Breast epithelium (tissue), 4 donors: Measurements from ENCODE around the gene COL5A3. TPM values are rescaled to one million over a fixed set of nuclear protein-coding genes. Genes with fewer than 3 reads are reported as not detected.

ENCODE experiments used
- DNase-seq, 2 donors: peaks; one replicate each; pipeline ENCODE4 v3.0.0-alpha.2; 2019; ENCODE audit warnings: low spot score in 2 of 2
- H3K27ac ChIP-seq, 2 donors: fragments of 200-600 bp; sonication (generic) in 1 of 2; one replicate each; pipeline ENCODE4 v1.5.1; 2016 to 2019; ENCODE audit warnings: mild to moderate bottlenecking in 1 of 2
- H3K27me3 ChIP-seq, 2 donors: fragments of 200-600 bp; sonication (generic) in 1 of 2; one replicate each; pipeline versions ENCODE4 v1.5.1 to v1.6.0; 2017 to 2019; ENCODE audit warnings: control low read depth in 1 of 2, mild to moderate bottlenecking in 1 of 2
- H3K36me3 ChIP-seq: fragments of 200-600 bp; one replicate; pipeline ENCODE4 v1.5.1; 2019
- H3K4me1 ChIP-seq, 2 donors: fragments of 200-600 bp; sonication (generic); one replicate each; pipeline ENCODE4 v1.5.1; 2016 to 2019; ENCODE audit warnings: control low read depth in 1 of 2
- H3K4me3 ChIP-seq, 3 donors: fragments of 200-600 bp; sonication (generic); 1 replicate in 2 of 3; 2 replicates in 1 of 3; pipeline ENCODE4 v1.5.1; 2016 to 2019; ENCODE audit warnings: mild to moderate bottlenecking in 3 of 3, moderate library complexity in 2 of 3
- H3K9me3 ChIP-seq, 2 donors: fragments of 200-600 bp; sonication (generic) in 1 of 2; one replicate each; pipeline ENCODE4 v1.5.1; 2016 to 2019; ENCODE audit warnings: control low read depth in 1 of 2
- CTCF ChIP-seq, 3 donors: fragments of 450-650 bp; IDR thresholded peaks; one replicate each; pipeline ENCODE4 v1.5.1; 2016 to 2017; ENCODE audit warnings: antibody characterized with exemption in 3 of 3, mild to moderate bottlenecking in 3 of 3, moderate library complexity in 3 of 3
- POLR2A ChIP-seq: fragments of 450-650 bp; IDR thresholded peaks from one replicate; pipeline ENCODE4 v1.6.1; 2016; ENCODE audit warnings: antibody characterized with exemption, mild to moderate bottlenecking, moderate library complexity
- POLR2AphosphoS5 ChIP-seq, 3 donors: sonication (generic); formaldehyde crosslinking; IDR thresholded peaks; one replicate each; pipeline ENCODE4 v1.6.1; 2017; ENCODE audit warnings: antibody characterized with exemption in 3 of 3
- intact Hi-C: fragments of 100-400 bp; cut with DNase I; formaldehyde crosslinking; loops from one replicate; pipeline ENCODE4 v1.15.1; 2023; ENCODE audit warnings: low total_unique reads
- total RNA-seq, 3 donors: library from RNA; depleted of rRNA; stranded (reverse); fragments of >200 nt; gene quantifications; one replicate each; pipeline ENCODE4 v1.1.0, GENCODE V29; 2016

The COL5A3 gene
- total RNA-seq, 3 donors from 2014 or later = 4.8 to 32.2 (median 12.5) TPM

- intact Hi-C loops = no loop called here
Observed at GRCh38 chr19:10006752-10007323, 3.5 kb downstream of the COL5A3 start.

GRCh38 chr19:10006335-10006708, 4.0 kb downstream of the COL5A3 start:
- Histone ChIP-seq H3K9me3 (no peaks in the 10 kb centered on the region), H3K4me3 (peak overlapping the region in 2 of 3 donors; percentile 16 to 53), H3K36me3 (no peaks in the 10 kb centered on the region), H3K27ac (peak overlapping the region; percentile 77 to 92), H3K27me3 (peaks cover 0 to 36% of the 10 kb centered on the region in 2 donors), H3K4me1 (peaks cover 0 to 5% of the 10 kb centered on the region in 2 donors)
- intact Hi-C loops = no loop called here
- TF ChIP-seq CTCF (IDR thresholded peaks at IDR 0.05) (no peak), POLR2AphosphoS5 (IDR thresholded peaks at IDR 0.05) (peak in 1 of 3 donors; percentile 26)
- peak in 1 of 2 donors; percentile 25 for DNase-seq

More at GRCh38 chr19:10006752-10007323, 3.5 kb downstream of the COL5A3 start:
- H3K9me3 ChIP-seq = no peaks in the 10 kb centered on the region
- no peak for DNase-seq
- peaks cover 0 to 41% of the 10 kb centered on the region in 2 donors for H3K27me3 ChIP-seq
- H3K4me3 ChIP-seq = no peak overlapping the region
- no peak for TF ChIP-seq POLR2AphosphoS5 (IDR thresholded peaks at IDR 0.05)
- TF ChIP-seq POLR2A = no peak
- TF ChIP-seq CTCF (IDR thresholded peaks at IDR 0.05) = no peak
- H3K36me3 ChIP-seq = no peaks in the 10 kb centered on the region
- peaks cover 0 to 5% of the 10 kb centered on the region in 2 donors for H3K4me1 ChIP-seq
- peak overlapping the region; percentile 77 to 92 for H3K27ac ChIP-seq

- intact Hi-C loops = no loop called here
- no peaks in the 10 kb centered on the region for H3K9me3 ChIP-seq
- H3K4me3 ChIP-seq = peak overlapping the region in 2 of 3 donors; percentile 16 to 53
- no peak for TF ChIP-seq CTCF (IDR thresholded peaks at IDR 0.05)
- TF ChIP-seq POLR2AphosphoS5 (IDR thresholded peaks at IDR 0.05) = no peak
- no peak for TF ChIP-seq POLR2A
- H3K4me1 ChIP-seq = peaks cover 0 to 5% of the 10 kb centered on the region in 2 donors
- DNase-seq = no peak
- H3K36me3 ChIP-seq = no peaks in the 10 kb centered on the region
- peak overlapping the region; percentile 77 to 92 for H3K27ac ChIP-seq
- H3K27me3 ChIP-seq = peaks cover 0 to 31% of the 10 kb centered on the region in 2 donors
Observed at GRCh38 chr19:10005632-10006334, 4.5 kb downstream of the COL5A3 start.

GRCh38 chr19:10004617-10005016, 5.7 kb downstream of the COL5A3 start:
- TF ChIP-seq POLR2AphosphoS5 (IDR thresholded peaks at IDR 0.05) (no peak), CTCF (IDR thresholded peaks at IDR 0.05) (no peak)
- Histone ChIP-seq H3K9me3 (no peaks in the 10 kb centered on the region), H3K36me3 (no peaks in the 10 kb centered on the region), H3K27ac (peak overlapping the region in 1 of 2 donors; percentile 25), H3K4me1 (peaks cover 0 to 5% of the 10 kb centered on the region in 2 donors), H3K27me3 (peaks cover 0 to 22% of the 10 kb centered on the region in 2 donors), H3K4me3 (no peak overlapping the region)
- DNase-seq = no peak
- intact Hi-C loops = loop anchor here (5.0 kb wide), 1 partner anchor 87 kb away; no protein-coding TSS in a partner anchor

- Histone ChIP-seq H3K27ac (peak overlapping the region in 1 of 2 donors; percentile 71), H3K4me1 (peaks cover 0 to 5% of the 10 kb centered on the region in 2 donors), H3K9me3 (no peaks in the 10 kb centered on the region), H3K27me3 (peaks cover 0 to 8% of the 10 kb centered on the region in 2 donors), H3K36me3 (no peaks in the 10 kb centered on the region), H3K4me3 (no peak overlapping the region)
- intact Hi-C loops = loop anchor here (5.0 kb wide), 1 partner anchor 86 kb away; no protein-coding TSS in a partner anchor
- no peak for TF ChIP-seq POLR2A
- no peak for DNase-seq
Observed at GRCh38 chr19:10003271-10003670, 7.0 kb downstream of the COL5A3 start.
